ENCODE data around the gene LHFPL3.

- TF ChIP-seq POLR2A (IDR thresholded peaks at IDR 0.05; ENCODE audit: low read depth) (no peak), CTCF (IDR thresholded peaks at IDR 0.05) (no peak), EP300 (IDR thresholded peaks at IDR 0.05) (no peak)
Observed at GRCh38 chr7:104397442-104397841, 69.0 kb downstream of the LHFPL3 start.

All from esophagus muscularis mucosa (tissue), 4 donors.